Measurements from ENCODE around the gene SLC8B1.

SLC8B1 gene

GRCh38 chr12:113296557-113297213 is 38.2 kb downstream of the SLC8B1 start:
- H3K36me3 ChIP-seq: no peaks in the 10 kb centered on the region
- H3K4me3 ChIP-seq (ENCODE audit: low read depth, low read length): no peak overlapping the region
- DNase-seq: no peak
- no peak overlapping the region for H3K27ac ChIP-seq
- no peaks in the 10 kb centered on the region for H3K9me3 ChIP-seq (ENCODE audit: severe bottlenecking)
- no peaks in the 10 kb centered on the region for H3K27me3 ChIP-seq (ENCODE audit: insufficient read depth, low read depth, severe bottlenecking)
- TF ChIP-seq CTCF (IDR thresholded peaks at IDR 0.05; ENCODE audit: low read depth, low read length): no peak

GRCh38 chr12:113295886-113296556 is 38.9 kb downstream of the SLC8B1 start:
- DNase-seq: no peak
- Histone ChIP-seq H3K4me3 (ENCODE audit: low read depth, low read length) (no peak overlapping the region), H3K27ac (no peak overlapping the region), H3K27me3 (ENCODE audit: insufficient read depth, low read depth, severe bottlenecking) (no peaks in the 10 kb centered on the region), H3K36me3 (no peaks in the 10 kb centered on the region), H3K9me3 (ENCODE audit: severe bottlenecking) (no peaks in the 10 kb centered on the region)
- TF ChIP-seq CTCF (IDR thresholded peaks at IDR 0.05; ENCODE audit: low read depth, low read length): no peak

GRCh38 chr12:113293100-113293499 is 41.8 kb downstream of the SLC8B1 start:
- Histone ChIP-seq H3K9me3 (ENCODE audit: severe bottlenecking) (no peaks in the 10 kb centered on the region), H3K27me3 (ENCODE audit: insufficient read depth, low read depth, severe bottlenecking) (no peaks in the 10 kb centered on the region), H3K36me3 (no peaks in the 10 kb centered on the region)

GRCh38 chr12:113292547-113292946 is 42.4 kb downstream of the SLC8B1 start:
- no peaks in the 10 kb centered on the region for H3K36me3 ChIP-seq
- H3K4me3 ChIP-seq (ENCODE audit: low read depth, low read length): no peak overlapping the region
- H3K27me3 ChIP-seq (ENCODE audit: insufficient read depth, low read depth, severe bottlenecking): no peaks in the 10 kb centered on the region
- H3K9me3 ChIP-seq (ENCODE audit: severe bottlenecking): no peaks in the 10 kb centered on the region
- no peak for DNase-seq
- no peak for TF ChIP-seq CTCF (IDR thresholded peaks at IDR 0.05; ENCODE audit: low read depth, low read length)
- no peak overlapping the region for H3K27ac ChIP-seq

More at GRCh38 chr12:113293100-113293499, 41.8 kb downstream of the SLC8B1 start:
- DNase-seq: no peak
- TF ChIP-seq CTCF (IDR thresholded peaks at IDR 0.05; ENCODE audit: low read depth, low read length): no peak
- H3K4me3 ChIP-seq (ENCODE audit: low read depth, low read length): no peak overlapping the region
- H3K27ac ChIP-seq: no peak overlapping the region

- Histone ChIP-seq H3K27ac (no peak overlapping the region), H3K36me3 (no peaks in the 10 kb centered on the region), H3K27me3 (ENCODE audit: insufficient read depth, low read depth, severe bottlenecking) (no peaks in the 10 kb centered on the region), H3K4me3 (ENCODE audit: low read depth, low read length) (no peak overlapping the region), H3K9me3 (ENCODE audit: severe bottlenecking) (no peaks in the 10 kb centered on the region)
- no peak for TF ChIP-seq CTCF (IDR thresholded peaks at IDR 0.05; ENCODE audit: low read depth, low read length)
- no peak for DNase-seq
Observed at GRCh38 chr12:113292091-113292490, 42.8 kb downstream of the SLC8B1 start.
